PFSK-1 (cell line): ENCODE measurements around the gene RASAL2.

Source experiments
- FOXP2 ChIP-seq: optimal IDR thresholded peaks from 2 replicates; pipeline ENCODE3; 2011; ENCODE audit warnings: borderline replicate concordance, control low read depth, inconsistent platforms; ENCODE audit not compliant: insufficient read depth; ENCODE audit errors: extremely low read length, extremely low read depth
- POLR2AphosphoS5 ChIP-seq: IDR thresholded peaks from 2 replicates; pipeline ENCODE4 v1.6.1; 2012; ENCODE audit warnings: low read depth, mild to moderate bottlenecking, control low read depth, low read length, moderate library complexity
- REST ChIP-seq, 2 experiments: IDR thresholded peaks; 2 replicates each; pipeline versions ENCODE4 v1.6.1 to v1.8.0; 2011 to 2012; ENCODE audit warnings: low read depth in 2 of 2, low read length in 2 of 2, control low read depth in 1 of 2, inconsistent platforms in 1 of 2, mild to moderate bottlenecking in 1 of 2, moderate library complexity in 1 of 2; ENCODE audit not compliant: insufficient read depth in 1 of 2
- SIN3A ChIP-seq: IDR thresholded peaks from 2 replicates; pipeline ENCODE4 v1.6.1; 2012; ENCODE audit warnings: mild to moderate bottlenecking, low read length, moderate library complexity, borderline replicate concordance; ENCODE audit not compliant: insufficient read depth
- TAF1 ChIP-seq: IDR thresholded peaks from 2 replicates; pipeline ENCODE4 v1.6.1; 2012; ENCODE audit warnings: low read length, control low read depth, borderline replicate concordance; ENCODE audit not compliant: insufficient read depth

GRCh38 chr1:178134061-178134460 lies 40.2 kb downstream of the RASAL2 start:
- no peak for TF ChIP-seq POLR2AphosphoS5
- no peak for TF ChIP-seq REST (IDR thresholded peaks at IDR 0.05; ENCODE audit: insufficient read depth in 1 of 2, low read depth in 2 of 2, low read length in 2 of 2)
- TF ChIP-seq FOXP2: no peak
- no peak for TF ChIP-seq SIN3A
- no peak for TF ChIP-seq TAF1
